Mucosa of stomach (tissue), 1 donor: ENCODE results near the gene GABRB1.
A peak's percentile ranks its signal among the peaks of the same experiment; 100 is the strongest.

Source experiments
- H3K27me3 ChIP-seq: one replicate; pipeline ENCODE4 v1.7.0; 2013; ENCODE audit warnings: mild to moderate bottlenecking, low read length; ENCODE audit not compliant: control insufficient read depth, insufficient read depth
- H3K36me3 ChIP-seq: one replicate; pipeline ENCODE4 v1.7.0; 2013; ENCODE audit warnings: low read length; ENCODE audit not compliant: control insufficient read depth, insufficient read depth
- H3K4me1 ChIP-seq: one replicate; pipeline ENCODE4 v1.7.0; 2013; ENCODE audit warnings: mild to moderate bottlenecking, low read length; ENCODE audit not compliant: control insufficient read depth, insufficient read depth
- H3K4me3 ChIP-seq: one replicate; pipeline ENCODE4 v1.7.0; 2013; ENCODE audit warnings: low read length
- H3K9ac ChIP-seq: one replicate; pipeline ENCODE4 v1.7.0; 2013; ENCODE audit warnings: mild to moderate bottlenecking, low read length, moderate library complexity
- H3K9me3 ChIP-seq: one replicate; pipeline ENCODE4 v1.7.0; 2013; ENCODE audit warnings: mild to moderate bottlenecking, low read length, moderate library complexity; ENCODE audit not compliant: control insufficient read depth
- donor health status: Pancreatic carcinoma.

Gene GABRB1

DNA sequence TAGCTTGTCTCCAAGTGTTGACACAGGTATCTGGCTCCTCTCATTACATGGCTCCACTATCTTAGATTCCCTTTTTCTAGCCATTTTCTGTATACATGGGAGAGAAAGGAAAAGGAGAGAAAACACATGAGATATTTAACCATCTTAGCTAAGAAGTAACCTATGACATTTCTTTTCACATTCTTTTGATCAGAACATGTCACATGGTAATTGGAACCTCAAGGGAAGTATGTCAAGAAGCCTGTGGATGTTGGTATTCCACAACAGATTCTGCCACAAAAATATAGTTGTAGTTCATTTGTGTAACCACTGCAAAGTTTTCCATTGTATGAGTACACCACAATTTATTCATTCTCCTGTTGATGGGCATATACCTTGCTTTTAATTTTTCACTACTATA, 18.7 kb upstream of the GABRB1 start:
- Histone ChIP-seq H3K27me3 (no peaks in the 10 kb centered on the region), H3K9me3 (no peaks in the 10 kb centered on the region), H3K4me3 (no peak overlapping the region), H3K36me3 (no peaks in the 10 kb centered on the region), H3K4me1 (peaks cover 6% of the 10 kb centered on the region), H3K9ac (no peak overlapping the region)

DNA sequence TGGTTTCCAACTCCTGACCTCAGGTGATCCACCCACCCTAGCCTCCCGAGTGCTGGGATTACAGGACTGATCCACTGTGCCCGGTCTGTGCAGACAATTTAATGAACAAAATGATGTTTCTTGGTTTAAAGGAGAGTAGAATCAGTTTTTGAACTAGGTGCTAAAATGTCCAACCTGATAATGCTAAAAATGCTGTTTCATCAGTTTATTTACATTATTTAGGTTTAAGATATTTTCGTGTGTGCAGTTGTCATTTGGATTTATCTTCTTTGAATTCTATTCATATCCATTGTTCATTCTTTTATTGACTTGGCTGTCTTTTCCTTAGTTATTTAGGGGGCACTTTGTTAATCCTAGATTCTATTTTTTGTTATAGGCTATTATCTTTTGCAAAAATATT, 18.0 kb upstream of the GABRB1 start:
- no peaks in the 10 kb centered on the region for H3K9me3 ChIP-seq
- no peak overlapping the region for H3K9ac ChIP-seq
- H3K36me3 ChIP-seq, result no peaks in the 10 kb centered on the region

DNA sequence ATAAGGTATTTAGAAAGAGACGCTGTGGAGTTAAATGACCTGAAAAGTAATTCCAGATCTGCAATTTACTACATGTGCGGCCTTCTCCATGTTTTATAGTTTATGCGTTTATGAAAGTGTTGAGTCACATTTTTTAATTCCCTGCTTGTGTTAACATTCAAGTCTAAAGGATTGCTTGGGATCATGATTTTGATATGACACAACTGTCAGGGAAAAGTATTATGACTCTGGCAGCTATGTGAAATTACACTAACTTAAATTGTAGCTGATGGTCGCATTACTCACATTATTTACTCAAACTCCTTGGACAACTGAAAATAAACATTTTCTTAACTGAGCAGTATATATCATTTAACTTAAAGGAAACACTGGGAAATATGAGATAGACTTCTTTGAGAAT, 14.3 kb upstream of the GABRB1 start:
- Histone ChIP-seq H3K27me3 (no peaks in the 10 kb centered on the region), H3K4me1 (no peaks in the 10 kb centered on the region), H3K4me3 (no peak overlapping the region), H3K9ac (no peak overlapping the region), H3K9me3 (no peaks in the 10 kb centered on the region), H3K36me3 (no peaks in the 10 kb centered on the region)

More for the DNA sequence above, 18.0 kb upstream of the GABRB1 start:
- Histone ChIP-seq H3K4me3 (no peak overlapping the region), H3K4me1 (peaks cover 6% of the 10 kb centered on the region), H3K27me3 (no peaks in the 10 kb centered on the region)

DNA sequence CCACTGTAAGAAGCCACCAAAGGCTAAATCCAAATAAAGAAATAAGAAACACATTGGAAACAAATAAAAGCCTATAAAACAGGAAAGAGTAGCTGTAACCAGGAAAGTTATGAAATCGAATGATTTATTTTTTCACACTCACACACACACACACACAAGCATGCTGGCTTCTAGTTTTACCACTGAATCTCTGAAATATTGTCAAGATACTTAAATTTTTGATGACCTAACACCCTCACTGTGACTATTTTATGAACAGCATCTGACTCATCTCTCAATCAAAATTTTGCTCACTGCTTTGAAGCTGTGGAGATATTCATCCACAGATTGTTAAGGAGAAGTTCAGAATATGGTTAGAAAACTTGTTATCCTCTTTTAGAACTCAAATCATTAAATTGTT, 13.9 kb upstream of the GABRB1 start:
- Histone ChIP-seq H3K4me1 (no peaks in the 10 kb centered on the region), H3K4me3 (no peak overlapping the region), H3K9ac (no peak overlapping the region), H3K9me3 (no peaks in the 10 kb centered on the region), H3K27me3 (no peaks in the 10 kb centered on the region), H3K36me3 (no peaks in the 10 kb centered on the region)

DNA sequence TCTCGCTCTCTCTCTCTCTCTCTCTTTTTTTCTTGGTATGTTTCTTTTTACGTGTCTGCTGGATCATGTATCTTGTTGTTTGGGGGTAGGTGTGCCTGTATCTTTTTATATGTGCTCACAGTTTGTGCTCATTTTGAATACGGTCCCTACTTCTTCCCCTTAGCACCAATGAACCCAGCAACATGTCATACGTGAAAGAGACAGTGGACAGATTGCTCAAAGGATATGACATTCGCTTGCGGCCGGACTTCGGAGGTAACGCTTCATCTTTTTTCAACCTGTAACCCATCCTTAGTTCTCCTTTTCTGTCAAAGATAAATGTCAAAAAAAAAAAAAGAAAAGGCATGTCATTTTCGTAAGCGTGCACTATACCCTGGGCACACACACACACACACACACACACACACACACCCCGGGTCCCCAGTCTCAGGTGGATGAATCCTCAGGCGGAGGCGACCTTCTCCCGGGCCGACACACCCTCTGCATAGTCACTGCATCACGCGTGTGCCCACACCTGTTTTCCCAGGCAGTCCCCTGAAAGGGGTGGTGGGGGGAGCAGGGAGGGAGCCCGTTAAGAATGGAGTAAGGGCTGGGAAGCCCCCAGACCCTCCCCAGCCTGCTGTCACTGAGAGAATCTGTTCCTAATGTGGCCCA, 511 bp downstream of the GABRB1 start:
- Histone ChIP-seq H3K4me3 (peak overlapping the region; percentile 53), H3K4me1 (no peaks in the 10 kb centered on the region), H3K27me3 (peaks cover 19% of the 10 kb centered on the region), H3K9ac (peak overlapping the region; percentile 34), H3K36me3 (no peaks in the 10 kb centered on the region), H3K9me3 (no peaks in the 10 kb centered on the region)

DNA sequence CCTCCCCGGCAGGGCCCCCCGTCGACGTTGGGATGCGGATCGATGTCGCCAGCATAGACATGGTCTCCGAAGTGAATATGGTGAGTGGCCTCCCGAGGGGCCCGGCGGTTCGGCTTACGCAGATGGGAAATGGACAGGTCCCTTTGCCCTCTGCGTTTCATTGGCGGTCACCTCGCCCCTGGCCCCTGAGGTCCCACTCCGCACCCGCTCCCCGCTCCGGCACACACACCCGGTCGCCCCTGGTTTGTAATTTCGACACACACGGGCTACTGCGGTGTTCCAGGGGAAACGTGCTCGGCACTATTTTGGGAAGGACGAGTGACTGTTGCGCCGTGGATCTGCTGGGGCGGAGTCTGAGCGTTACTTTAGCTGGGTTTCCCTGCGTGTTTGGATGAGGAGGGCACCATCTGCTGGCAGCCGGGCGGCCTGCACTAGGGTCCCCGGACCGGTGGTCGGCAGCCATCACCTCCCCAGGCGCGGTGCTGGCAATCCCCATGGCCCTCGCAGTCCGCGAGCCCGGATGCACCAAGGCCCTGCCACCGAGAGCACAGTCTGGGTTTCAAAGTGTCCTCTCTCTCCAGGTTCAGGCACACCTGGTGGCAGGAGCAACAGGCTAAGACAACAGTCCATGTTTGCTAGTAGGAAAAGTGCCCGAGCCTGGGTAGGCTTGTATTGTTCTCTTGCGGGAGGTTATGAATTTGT, 1.2 kb downstream of the GABRB1 start:
- no peaks in the 10 kb centered on the region for H3K9me3 ChIP-seq
- peak overlapping the region; percentile 34 for H3K9ac ChIP-seq
- H3K27me3 ChIP-seq, result peaks cover 19% of the 10 kb centered on the region
- H3K36me3 ChIP-seq, result no peaks in the 10 kb centered on the region
- H3K4me1 ChIP-seq, result no peaks in the 10 kb centered on the region
- H3K4me3 ChIP-seq, result peak overlapping the region; percentile 46

DNA sequence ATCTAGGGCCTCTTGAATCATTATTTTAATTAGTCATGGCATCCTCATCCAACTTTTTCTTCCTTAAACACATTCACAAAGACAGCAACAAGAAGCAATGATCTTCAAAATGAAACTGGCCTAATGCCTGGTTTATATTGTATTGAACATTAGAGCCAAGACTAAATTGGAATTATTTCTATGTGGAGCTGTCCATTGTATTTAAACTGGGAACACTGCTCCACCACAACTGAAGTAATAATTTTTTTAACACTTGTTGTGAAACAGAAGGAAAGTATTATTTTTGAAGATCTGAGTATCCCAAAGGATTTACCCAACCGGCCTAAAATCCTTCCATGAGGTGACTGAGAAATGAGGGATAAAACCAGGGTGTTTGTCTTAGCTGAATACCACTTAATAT, 6.9 kb downstream of the GABRB1 start:
- H3K27me3 ChIP-seq, result no peaks in the 10 kb centered on the region
- no peak overlapping the region for H3K4me3 ChIP-seq
- no peaks in the 10 kb centered on the region for H3K36me3 ChIP-seq
- H3K4me1 ChIP-seq, result no peaks in the 10 kb centered on the region
- no peak overlapping the region for H3K9ac ChIP-seq
- H3K9me3 ChIP-seq, result no peaks in the 10 kb centered on the region

DNA sequence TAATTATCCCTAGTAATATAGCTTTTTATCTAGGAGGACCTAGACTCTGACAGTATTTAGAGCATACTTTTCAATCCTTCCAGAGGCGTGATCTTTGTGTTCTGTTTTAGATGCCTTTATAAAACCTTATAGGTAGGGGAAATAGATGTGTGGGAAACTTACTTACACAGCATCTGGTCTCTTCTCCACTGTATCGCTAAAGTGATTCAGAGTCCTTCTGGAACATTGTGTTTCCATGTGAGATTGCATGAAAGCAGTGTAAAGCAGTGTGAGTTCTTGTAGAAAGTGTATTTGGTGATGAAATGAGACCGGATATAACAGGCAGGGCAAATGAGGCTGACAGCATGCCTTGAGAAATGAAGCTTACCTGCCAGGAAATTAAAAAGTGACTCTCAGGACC, 9.5 kb downstream of the GABRB1 start:
- Histone ChIP-seq H3K9ac (no peak overlapping the region), H3K36me3 (no peaks in the 10 kb centered on the region), H3K9me3 (no peaks in the 10 kb centered on the region), H3K4me1 (no peaks in the 10 kb centered on the region), H3K4me3 (no peak overlapping the region), H3K27me3 (no peaks in the 10 kb centered on the region)

DNA sequence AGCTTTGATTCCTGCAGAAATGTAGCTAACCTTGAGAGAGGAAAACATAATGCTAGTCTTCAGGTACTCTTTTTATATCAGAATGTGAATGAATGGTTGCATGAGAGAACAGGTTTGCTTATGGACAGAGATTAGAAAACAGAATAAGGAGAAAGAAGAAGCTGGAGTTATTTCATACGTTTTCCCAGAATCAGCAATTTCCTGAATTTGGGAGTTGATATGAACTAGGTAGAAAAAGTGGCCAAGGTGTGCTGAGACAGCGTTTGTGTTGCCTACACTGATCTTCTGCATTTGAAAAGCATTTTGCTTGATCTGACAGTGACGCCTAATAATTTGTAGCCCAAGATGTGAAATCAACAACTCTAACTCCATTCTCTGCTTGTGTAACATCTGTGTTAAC, 12.5 kb downstream of the GABRB1 start:
- Histone ChIP-seq H3K4me3 (no peak overlapping the region), H3K27me3 (no peaks in the 10 kb centered on the region), H3K9ac (no peak overlapping the region), H3K36me3 (no peaks in the 10 kb centered on the region), H3K4me1 (no peaks in the 10 kb centered on the region), H3K9me3 (no peaks in the 10 kb centered on the region)

DNA sequence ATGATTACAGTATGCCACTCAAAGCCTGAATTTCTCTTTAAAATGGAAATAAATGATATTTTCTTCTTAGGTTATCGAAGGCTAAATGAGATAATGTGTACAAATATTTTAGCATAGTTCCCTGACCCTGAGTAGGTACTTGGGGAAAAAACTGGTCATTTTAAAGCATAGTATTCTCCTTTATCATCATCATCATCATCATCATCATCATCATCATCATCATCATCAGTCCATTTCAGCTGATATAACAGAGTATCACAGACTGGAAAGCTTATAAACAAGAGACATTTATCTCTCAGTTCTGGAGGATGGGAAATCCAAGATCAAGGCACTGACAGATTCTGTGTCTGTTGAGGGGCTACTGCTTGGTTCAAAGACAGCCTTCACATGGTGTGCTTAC, 13.9 kb downstream of the GABRB1 start:
- no peak overlapping the region for H3K9ac ChIP-seq
- no peaks in the 10 kb centered on the region for H3K27me3 ChIP-seq
- H3K4me1 ChIP-seq, result no peaks in the 10 kb centered on the region
- no peaks in the 10 kb centered on the region for H3K9me3 ChIP-seq
- H3K36me3 ChIP-seq, result no peaks in the 10 kb centered on the region
- no peak overlapping the region for H3K4me3 ChIP-seq

DNA sequence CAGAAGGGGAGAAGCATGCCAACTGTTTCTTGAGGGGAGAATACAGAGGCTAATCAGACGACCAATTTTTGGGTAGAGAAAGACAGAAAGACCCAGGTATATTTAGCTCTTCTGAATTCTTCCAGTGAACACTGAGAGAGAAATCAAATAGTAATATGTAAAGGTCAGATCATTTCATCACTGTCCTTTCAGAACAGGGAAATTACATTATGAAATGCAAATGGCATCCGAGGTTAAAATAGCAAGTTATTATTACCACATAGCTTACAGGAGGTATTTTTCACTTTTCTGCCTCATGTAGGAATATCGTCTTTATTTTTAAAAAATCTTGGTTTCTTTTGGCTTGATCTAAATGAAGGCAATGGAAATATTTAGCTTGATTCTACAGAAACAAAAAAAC, 18.0 kb downstream of the GABRB1 start:
- Histone ChIP-seq H3K27me3 (no peaks in the 10 kb centered on the region), H3K9me3 (no peaks in the 10 kb centered on the region), H3K4me1 (no peaks in the 10 kb centered on the region), H3K9ac (no peak overlapping the region), H3K4me3 (no peak overlapping the region), H3K36me3 (no peaks in the 10 kb centered on the region)

DNA sequence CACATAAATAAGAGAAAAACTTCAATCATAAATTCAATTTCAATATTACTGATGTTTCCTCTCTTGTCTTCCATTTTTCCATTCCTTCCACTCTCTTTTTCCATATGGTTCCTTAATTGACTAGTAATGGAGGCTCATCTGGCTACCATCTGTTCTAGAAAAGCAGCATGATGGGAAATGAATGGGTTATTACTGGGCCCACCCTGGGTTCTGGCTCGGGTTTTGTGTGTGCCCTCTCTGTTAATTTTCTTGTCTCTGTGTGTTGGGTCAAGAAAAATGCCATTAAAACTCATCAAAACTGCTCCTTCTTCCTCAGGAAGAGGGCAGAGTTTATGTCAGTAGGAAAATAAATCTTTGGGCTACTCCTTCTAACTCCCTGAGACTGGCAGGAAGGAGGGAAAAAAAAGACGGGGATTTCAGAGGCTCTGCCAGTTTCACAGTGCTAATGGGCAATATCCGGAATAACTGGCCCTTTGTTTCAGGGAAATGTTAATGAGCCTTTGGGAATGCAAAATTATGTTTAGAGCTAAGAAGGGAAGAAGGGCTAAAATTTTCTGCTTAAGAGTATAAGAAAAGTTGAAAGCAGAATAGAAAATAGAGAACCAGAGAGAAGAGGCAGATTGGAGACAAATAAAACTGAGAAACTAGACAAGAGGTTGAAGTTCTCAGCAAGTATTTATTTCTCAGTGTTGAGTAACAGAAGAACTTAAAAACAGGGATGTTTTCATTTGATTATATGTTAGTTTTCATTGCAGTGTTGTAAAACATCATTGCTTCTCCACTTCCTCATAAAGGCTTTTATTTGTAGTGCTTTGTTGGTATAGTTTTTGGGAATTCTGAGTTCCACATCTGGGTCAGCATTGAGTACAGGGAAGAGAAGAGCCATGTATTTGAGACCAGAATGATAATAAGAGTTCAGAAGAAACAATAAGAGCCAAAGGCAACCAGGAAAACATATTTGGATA, 19.7 kb downstream of the GABRB1 start:
- Histone ChIP-seq H3K9ac (no peak overlapping the region), H3K9me3 (no peaks in the 10 kb centered on the region), H3K36me3 (no peaks in the 10 kb centered on the region), H3K4me3 (no peak overlapping the region), H3K27me3 (no peaks in the 10 kb centered on the region), H3K4me1 (no peaks in the 10 kb centered on the region)
